Amniotic epithelial cell (primary cell): ENCODE results near the gene SIRT4.
"Not testable (repeated sequence)": the region's sequence is repeated elsewhere in the genome, so short reads cannot be mapped to it uniquely, and the experiment has no call there.

Source experiments
- DNase-seq: peaks from one replicate; pipeline ENCODE4 v3.0.0-alpha.2; 2010; ENCODE audit warnings: low read depth

The SIRT4 gene

DNA sequence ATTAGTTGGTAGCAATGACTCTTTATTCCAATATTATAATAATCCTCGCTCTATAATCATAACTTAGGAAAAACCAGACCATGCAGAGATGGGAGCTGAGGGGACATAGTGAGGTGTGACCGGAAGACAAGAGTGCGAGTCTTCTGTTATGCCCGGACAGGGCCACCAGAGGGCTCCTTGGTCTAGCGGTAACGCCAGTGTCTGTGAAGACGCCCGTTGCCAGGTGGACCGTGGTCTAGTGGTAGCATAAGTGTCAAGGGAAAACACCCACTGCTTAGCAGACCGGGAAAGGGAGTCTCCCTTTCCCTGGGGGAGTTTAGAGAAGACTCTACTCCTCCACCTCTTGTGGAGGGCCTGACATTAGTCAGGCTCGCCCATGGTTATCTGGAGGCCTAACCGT, 33.3 kb downstream of the SIRT4 start:
- DNase-seq, result peak; percentile 27

- not testable (repeated sequence) for DNase-seq
These were observed 34.3 kb downstream of the SIRT4 start for GRCh38 chr12:120336392-120336791.

DNA sequence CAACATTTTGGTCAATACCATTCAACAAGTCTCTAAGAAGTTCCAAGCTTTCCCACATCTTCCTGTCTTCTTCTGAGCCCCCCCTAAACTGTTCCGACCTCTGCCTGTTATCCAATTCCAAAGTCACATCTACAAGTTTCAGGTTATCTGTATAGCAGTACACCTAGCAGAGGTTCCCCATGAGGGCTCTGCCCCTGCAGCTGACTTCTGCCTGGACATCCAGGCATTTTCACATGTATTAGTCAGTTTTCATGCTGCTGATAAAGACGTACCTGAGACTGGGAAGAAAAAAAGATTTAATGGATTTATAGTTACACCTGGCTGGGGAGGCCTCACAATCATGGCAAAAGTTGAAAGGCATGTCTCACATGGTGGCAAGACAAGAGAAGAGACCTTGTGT, 35.6 kb downstream of the SIRT4 start:
- DNase-seq, result no peak

DNA sequence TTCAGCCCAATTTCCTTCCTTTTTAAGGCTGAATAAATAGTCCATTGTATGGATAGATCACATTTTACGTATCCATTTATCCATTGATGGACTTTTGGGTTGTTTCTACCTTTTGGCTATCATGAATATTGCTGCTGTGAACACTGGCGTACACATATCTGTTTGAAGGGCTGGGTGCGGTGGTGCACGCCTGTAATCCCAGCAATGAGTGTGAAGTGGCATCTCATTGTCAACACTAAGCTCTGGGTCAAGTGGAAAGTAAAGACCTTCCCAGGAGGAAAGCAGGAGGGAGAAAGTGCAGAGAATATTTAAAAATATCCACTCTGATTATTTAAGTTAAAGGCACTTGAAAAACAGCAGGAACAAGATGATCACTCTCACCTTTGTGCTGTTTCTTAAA, 37.1 kb downstream of the SIRT4 start:
- no peak for DNase-seq

DNA sequence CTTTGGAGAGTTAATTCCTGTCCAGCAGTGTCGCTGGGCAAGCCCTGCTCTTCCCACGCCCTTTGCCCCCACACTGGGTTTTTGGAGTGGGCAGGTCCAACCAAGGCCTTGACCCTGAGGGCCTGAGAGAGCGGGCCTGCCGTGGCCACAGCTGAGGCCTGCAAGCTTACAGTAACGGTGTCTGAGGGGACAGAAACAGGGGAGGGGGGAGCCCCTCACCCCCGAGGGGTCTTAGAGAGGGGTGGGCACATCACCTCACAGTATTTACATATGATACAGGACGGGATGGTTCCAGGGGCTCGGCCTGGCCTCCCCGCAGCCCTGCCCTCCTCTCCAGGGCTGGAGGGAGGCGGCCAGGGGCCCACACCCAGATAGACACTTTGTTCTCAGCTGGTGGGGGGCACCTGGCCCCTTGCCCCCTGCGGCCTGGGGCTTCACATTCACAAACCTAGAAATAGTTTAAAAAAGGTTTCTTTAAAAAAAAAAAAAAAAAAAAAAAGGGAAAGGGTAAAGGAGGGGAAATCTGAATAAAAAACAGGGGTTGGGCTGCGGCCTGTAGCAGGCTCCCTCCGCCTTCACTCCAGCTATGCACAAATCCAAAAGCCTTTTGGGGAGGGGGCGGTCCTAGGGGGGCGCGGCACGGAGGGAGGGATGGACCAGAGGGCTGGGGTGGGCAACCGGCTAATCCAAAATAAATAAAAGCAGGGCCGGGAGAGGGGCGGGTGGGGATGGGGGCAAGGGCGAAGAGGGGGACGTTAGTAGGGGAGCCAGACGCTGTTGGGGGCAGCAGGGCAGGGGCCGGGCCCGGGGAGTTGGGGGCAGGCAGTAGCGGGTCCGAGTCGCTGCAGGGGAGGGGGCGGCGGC, 40.3 kb downstream of the SIRT4 start:
- no peak for DNase-seq

- no peak for DNase-seq
These were observed 41.0 kb downstream of the SIRT4 start for GRCh38 chr12:120343039-120343537.

- DNase-seq, result no peak
These were observed 41.6 kb downstream of the SIRT4 start for GRCh38 chr12:120343692-120344091.

DNA sequence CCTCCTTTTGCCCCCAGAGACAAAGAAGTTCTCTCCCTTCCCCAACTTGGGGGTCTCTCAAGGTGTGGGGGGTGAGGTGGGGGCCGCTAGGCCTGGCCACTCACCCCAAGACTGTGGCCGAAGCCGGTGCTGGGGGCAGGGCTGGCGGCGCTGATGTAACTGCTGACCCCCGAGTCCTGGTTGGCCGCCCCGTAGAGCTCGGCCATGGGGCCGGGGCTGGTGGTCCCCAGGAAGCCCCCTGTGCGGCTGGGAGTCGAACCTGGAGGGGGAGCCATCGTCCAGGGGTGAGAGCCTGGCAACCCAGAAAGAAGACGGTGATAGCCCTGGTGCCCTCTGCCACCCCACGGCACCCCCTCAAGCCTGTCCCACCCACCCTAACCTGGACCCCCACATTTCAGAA, 43.9 kb downstream of the SIRT4 start:
- no peak for DNase-seq

DNA sequence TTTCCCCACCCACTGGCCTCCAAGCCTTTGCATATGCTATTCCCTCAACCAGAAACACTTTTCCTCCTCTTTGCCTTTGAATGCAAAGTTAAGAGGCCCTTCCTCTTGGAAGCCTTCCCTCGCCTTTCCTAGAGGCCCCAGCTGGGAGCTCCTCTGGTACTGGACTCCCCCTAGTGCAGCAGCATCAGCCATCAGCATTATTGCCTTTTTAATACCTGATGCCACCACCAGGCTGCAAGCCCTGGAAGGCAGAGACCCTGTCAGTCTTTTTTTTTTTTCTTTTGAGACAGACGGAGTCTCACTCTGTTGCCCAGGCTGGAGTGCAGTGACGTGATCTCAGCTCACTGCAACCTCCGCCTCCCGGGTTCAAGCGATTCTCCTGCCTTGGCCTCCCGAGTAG, 44.6 kb downstream of the SIRT4 start:
- no peak for DNase-seq

- no peak for DNase-seq
These were observed 45.6 kb downstream of the SIRT4 start for GRCh38 chr12:120347766-120348165.

DNA sequence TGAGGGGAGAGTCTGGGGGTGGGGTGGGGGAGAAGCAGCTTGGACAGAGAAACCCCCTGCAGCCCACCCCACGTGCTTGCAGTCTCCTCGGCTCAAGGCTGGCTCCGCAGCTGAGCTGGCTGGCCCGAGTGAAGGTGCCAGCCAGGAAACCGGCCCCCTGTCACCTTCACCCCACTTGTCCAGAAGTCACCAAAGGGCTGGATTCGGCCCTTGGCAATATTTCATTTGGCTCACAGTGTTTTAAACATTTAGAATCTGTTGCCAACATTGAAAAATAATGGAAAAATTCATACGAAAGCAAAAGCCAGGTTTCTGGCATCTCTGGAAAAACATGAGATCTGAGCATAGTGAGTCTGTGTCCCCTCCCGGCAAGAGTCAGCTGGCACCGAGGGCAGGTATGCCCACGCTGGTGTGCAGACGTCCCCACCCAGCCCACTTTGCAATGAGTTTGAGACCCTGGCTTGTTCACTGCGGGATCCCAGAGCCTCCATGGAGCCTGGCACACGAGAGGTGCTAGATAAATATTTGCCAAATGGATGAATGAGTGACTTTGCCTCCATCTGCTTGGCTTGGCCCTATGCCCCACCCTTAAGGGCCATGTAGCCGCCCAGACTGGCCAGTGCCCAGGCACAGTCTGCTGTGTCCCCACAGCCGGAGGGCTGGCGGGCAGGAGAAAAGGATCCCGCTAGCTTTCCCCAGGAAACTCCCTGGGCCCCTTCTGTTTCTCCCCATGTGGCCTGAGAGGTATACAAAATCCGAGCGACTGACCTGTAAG, 48.6 kb downstream of the SIRT4 start:
- DNase-seq, result no peak

DNA sequence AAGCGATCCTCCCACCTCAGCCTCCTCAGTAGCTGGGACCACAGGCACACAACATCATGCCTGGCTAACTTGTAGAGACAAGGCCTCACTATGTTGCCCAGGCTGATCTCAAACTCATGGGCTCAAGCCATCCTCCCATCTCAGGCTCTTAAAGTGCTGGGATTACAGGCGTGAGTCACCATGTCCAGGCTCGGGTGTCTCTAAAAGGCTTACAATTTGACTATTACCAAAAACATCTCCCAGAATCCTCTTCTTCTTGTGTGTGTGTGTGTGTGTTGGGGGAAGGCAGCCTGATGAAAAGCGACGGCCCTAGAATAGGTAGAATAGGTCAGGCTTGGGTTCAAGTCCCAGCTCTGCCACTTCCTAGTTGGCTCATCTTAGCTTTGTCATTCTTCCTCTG, 50.0 kb downstream of the SIRT4 start:
- peak; percentile 73 for DNase-seq

DNA sequence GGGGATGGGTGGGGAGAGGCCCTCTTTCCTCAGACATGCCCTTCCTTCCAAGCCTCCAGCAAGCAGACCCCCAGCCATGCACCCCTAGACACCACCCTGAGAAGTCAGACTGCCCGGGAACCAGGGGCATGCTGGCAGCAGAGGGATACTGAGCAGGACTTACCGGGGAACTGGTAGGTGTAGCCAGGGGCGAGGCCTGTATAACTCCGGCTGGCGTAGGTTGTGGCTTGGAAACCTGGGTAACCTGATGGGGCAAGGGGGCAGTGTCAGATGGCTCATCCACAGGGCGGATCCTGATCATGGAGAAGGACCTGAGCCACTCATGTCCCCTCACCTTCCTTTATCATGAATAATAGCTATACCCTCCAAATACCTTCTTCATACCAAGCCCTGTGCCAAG, 51.0 kb downstream of the SIRT4 start:
- no peak for DNase-seq

- no peak for DNase-seq
These were observed 51.6 kb downstream of the SIRT4 start for GRCh38 chr12:120353556-120354317.

- DNase-seq, result peak; percentile 92
These were observed 54.5 kb downstream of the SIRT4 start for GRCh38 chr12:120356567-120357030.

GRCh38 chr12:120357104-120357503, 55.0 kb downstream of the SIRT4 start:
- DNase-seq, result no peak

DNA sequence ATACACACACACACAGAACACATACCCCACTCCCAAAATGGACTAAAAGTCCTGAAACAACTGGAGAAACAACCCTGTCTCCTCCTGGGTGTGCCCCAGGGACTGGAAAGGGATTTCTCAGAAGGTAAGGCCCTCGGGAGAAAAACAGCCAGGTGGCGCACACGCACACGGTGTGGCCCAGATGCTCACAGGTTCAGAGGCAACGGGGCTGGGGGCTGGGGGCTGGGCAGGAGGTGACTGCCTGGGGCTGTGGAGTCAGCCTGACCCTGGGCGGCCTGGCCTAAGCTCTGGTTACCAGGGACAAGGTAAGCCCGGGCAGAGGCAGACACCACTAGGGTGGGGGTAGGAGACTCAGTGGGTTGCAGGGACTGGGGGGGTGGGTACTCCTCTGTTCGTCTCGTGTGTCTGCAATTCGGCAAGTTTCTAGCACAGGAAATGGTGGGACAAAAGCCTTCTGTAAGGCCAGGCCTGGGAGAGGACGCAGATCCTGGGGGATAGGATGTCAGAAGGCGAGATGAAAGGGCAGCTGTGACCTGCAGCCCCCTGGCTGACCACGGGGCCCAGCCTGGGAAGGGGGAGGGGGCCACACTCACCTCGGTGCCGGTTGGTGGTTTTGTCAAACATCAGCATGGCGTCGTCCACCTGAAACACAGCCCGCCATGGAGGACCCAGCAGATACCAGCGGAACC, 56.4 kb downstream of the SIRT4 start:
- DNase-seq, result no peak

DNA sequence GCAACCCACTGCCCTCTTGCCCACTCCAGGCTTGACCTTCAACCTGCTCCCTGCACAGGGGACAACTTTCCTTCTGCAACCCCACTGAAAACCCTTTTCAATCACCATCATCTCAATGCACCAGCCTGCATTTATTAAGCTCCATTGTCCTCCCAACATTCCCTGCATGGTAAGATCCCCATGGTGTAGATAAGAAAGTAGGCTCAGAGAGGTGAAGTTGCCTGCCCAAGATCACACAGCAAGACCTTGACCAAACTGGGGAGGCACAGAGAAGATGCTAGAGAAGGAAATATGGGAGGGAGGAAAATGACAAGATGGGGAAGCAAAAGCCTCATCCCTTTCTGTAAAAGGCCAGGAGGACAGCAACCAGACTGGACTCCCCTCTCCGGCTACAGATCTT, 57.0 kb downstream of the SIRT4 start:
- DNase-seq, result no peak

DNA sequence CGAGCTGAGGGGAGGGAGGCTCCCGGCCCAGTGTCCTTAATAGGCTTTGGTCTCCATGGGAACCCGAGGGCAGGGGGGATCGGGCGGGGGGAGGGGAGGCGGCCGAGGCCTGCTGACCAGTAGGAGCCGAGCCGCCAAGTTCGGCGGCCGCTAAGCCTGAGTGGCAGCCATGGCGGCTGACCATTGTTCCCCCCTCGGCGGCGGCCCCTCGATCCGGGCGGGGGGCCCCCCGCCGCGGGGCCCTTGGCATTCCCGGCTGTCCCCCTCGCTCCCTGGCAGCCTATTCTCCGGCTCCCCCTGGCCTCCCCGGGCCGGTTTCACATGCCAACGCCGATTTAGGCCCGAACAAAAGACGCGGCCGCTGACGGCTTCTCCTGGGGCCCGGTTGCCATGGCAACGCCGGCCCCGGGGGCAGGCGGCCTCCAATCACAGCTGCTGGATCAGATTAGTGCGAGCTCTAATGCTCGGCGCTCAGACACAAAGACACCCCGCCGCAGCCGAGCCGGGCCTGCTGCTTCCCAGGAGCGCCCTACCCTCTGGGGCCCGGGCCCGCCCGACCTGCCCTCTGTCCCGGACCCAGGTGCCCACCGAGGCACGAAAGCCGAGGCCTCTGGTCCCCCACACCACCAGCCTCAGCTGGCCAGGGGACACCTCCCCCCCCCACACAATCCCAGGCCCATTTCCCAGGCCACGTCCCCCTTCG, 59.5 kb downstream of the SIRT4 start:
- peak; percentile 67 for DNase-seq
